Breast epithelium (tissue), 3 donors: Measurements from ENCODE around the gene ATAD1.

ENCODE experiments used
- POLR2A ChIP-seq: fragments of 450-650 bp; IDR thresholded peaks from one replicate; pipeline ENCODE4 v1.6.1; 2016; ENCODE audit warnings: antibody characterized with exemption, mild to moderate bottlenecking, moderate library complexity
- TF ChIP-seq, protein P1 (sequence below), 3 donors: fragments of 450-650 bp; IDR thresholded peaks; one replicate each; pipeline ENCODE4 v1.5.1; 2016 to 2017; ENCODE audit warnings: antibody characterized with exemption in 3 of 3, mild to moderate bottlenecking in 3 of 3, moderate library complexity in 3 of 3

DNA sequence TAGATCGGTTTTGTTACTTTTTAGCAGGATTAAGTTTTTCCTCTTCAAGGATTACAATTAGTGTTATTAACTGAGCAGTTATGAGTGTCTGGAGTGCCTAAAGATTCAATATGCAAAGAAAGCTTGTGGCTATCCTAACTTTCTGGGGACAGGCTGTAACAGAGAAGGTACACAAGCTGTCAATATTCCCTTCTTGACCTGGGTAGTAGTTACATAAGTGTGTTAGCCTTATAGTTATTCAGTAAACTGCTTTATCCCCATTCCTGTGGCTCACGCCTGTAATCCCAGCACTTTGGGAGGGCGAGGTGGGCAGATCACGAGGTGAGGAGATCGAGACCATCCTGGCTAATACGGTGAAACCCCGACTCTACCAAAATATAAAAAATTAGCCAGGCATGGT lies 31.6 kb downstream of the ATAD1 start:
- no peak for TF ChIP-seq POLR2A
- TF ChIP-seq, protein P1, sequence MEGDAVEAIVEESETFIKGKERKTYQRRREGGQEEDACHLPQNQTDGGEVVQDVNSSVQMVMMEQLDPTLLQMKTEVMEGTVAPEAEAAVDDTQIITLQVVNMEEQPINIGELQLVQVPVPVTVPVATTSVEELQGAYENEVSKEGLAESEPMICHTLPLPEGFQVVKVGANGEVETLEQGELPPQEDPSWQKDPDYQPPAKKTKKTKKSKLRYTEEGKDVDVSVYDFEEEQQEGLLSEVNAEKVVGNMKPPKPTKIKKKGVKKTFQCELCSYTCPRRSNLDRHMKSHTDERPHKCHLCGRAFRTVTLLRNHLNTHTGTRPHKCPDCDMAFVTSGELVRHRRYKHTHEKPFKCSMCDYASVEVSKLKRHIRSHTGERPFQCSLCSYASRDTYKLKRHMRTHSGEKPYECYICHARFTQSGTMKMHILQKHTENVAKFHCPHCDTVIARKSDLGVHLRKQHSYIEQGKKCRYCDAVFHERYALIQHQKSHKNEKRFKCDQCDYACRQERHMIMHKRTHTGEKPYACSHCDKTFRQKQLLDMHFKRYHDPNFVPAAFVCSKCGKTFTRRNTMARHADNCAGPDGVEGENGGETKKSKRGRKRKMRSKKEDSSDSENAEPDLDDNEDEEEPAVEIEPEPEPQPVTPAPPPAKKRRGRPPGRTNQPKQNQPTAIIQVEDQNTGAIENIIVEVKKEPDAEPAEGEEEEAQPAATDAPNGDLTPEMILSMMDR (IDR thresholded peaks at IDR 0.05) = no peak
